ENCODE results near the gene KDM5A. TPM values are rescaled to one million over a fixed set of nuclear protein-coding genes. Genes with fewer than 3 reads are reported as not detected.

The KDM5A gene
- total and polyA plus RNA-seq, 10 of the 15 experiments (the other 5 are each of a cell fraction or from before 2014, with no cell fraction given) = 9.0 to 59.9 (median 27.7) TPM

DNA sequence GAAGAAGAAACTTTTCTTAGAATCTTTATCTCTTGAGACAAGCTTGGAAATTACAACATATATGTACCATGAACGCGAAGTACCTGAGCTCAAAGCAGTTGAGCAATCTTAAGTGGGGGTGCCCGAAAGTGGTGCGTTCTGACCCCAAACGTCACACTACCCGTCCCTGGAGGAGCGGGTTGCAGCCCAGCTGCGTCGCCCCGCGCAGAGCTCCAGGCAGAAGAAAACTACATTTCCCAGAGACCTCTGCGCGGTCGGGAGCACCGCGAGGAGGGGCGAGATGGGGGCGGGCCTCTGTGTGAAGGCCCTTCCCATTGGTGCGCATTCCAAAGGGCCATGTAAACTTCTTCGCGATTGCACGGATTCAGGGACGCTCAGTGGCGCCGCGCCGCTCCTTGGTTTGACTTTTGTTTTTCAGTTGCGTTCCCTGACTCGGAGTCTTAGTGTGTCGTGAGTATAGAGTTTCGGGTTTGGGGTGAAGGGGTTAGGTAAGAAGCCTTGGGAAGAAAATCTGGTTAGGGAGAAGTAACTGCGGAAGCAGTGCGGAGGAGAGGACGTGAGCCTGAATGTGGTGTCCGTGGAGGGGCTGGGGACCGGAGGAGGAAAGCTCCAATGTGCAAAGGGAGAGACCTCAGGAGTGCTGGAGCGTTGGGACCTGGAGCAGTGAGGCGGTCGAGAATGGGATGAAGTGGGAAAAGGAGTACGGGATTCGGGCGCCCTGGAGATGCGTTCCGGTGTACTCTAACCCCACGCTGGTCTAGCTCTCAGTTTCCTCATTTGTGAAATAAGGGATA is 12.3 kb upstream of the KDM5A start, which contains the start of gene CCDC77 (continued):
- peak; percentile 83 for TF ChIP-seq BRCA1 (IDR thresholded peaks at IDR 0.05; ENCODE audit: low read depth, low read length)
- TF ChIP-seq PAX5 (IDR thresholded peaks at IDR 0.05; ENCODE audit: borderline replicate concordance, low read depth, low read length) = peak; percentile 72; the same call in 1 of the 2 replicates
- no peak for TF ChIP-seq FOXM1 (IDR thresholded peaks at IDR 0.05; ENCODE audit: low read depth, low read length)
- 0 out of 2 replicates have a peak, but pooled peaks have one; percentile 70 for TF ChIP-seq WRNIP1 (IDR thresholded peaks at IDR 0.05; ENCODE audit: borderline replicate concordance, low read depth, low read length)
- TF ChIP-seq NFYB (IDR thresholded peaks at IDR 0.05; ENCODE audit: insufficient read depth, low read depth, low read length) = peak; percentile 94
- no peak; the same call in 1 of the 2 replicates for TF ChIP-seq MXI1 (IDR thresholded peaks at IDR 0.05; ENCODE audit: low read depth, low read length)
- TF ChIP-seq, protein P1, sequence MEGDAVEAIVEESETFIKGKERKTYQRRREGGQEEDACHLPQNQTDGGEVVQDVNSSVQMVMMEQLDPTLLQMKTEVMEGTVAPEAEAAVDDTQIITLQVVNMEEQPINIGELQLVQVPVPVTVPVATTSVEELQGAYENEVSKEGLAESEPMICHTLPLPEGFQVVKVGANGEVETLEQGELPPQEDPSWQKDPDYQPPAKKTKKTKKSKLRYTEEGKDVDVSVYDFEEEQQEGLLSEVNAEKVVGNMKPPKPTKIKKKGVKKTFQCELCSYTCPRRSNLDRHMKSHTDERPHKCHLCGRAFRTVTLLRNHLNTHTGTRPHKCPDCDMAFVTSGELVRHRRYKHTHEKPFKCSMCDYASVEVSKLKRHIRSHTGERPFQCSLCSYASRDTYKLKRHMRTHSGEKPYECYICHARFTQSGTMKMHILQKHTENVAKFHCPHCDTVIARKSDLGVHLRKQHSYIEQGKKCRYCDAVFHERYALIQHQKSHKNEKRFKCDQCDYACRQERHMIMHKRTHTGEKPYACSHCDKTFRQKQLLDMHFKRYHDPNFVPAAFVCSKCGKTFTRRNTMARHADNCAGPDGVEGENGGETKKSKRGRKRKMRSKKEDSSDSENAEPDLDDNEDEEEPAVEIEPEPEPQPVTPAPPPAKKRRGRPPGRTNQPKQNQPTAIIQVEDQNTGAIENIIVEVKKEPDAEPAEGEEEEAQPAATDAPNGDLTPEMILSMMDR (IDR thresholded peaks at IDR 0.05 in 2 of 3, conservative IDR thresholded peaks at IDR 0.05 in 1 of 3; ENCODE audit: control insufficient read depth in 2 of 3, extremely low read depth in 1 of 3, insufficient read depth in 1 of 3, low read depth in 3 of 3, low read length in 3 of 3) = peak; percentile 11 to 32 (median 25); a peak in 3 of 6 replicates
- TF ChIP-seq, protein P2, sequence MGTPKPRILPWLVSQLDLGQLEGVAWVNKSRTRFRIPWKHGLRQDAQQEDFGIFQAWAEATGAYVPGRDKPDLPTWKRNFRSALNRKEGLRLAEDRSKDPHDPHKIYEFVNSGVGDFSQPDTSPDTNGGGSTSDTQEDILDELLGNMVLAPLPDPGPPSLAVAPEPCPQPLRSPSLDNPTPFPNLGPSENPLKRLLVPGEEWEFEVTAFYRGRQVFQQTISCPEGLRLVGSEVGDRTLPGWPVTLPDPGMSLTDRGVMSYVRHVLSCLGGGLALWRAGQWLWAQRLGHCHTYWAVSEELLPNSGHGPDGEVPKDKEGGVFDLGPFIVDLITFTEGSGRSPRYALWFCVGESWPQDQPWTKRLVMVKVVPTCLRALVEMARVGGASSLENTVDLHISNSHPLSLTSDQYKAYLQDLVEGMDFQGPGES (IDR thresholded peaks at IDR 0.05) = peak; percentile 87
- TF ChIP-seq IKZF2 (IDR thresholded peaks at IDR 0.05) = peak; percentile 39 to 41
- TF ChIP-seq BHLHE40 (IDR thresholded peaks at IDR 0.05; ENCODE audit: borderline replicate concordance in 1 of 2, low read depth in 2 of 2, low read length in 1 of 2) = peak; percentile 13 to 17; a peak in 2 of 4 replicates
- peak; percentile 77 for TF ChIP-seq NBN (IDR thresholded peaks at IDR 0.05)
- TF ChIP-seq, protein P3, sequence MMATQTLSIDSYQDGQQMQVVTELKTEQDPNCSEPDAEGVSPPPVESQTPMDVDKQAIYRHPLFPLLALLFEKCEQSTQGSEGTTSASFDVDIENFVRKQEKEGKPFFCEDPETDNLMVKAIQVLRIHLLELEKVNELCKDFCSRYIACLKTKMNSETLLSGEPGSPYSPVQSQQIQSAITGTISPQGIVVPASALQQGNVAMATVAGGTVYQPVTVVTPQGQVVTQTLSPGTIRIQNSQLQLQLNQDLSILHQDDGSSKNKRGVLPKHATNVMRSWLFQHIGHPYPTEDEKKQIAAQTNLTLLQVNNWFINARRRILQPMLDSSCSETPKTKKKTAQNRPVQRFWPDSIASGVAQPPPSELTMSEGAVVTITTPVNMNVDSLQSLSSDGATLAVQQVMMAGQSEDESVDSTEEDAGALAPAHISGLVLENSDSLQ (IDR thresholded peaks at IDR 0.05) = peak; percentile 74
- TF ChIP-seq YY1 (IDR thresholded peaks at IDR 0.05; ENCODE audit: low read depth, low read length) = peak; percentile 57; the same call in 1 of the 2 replicates
- TF ChIP-seq, protein P4, sequence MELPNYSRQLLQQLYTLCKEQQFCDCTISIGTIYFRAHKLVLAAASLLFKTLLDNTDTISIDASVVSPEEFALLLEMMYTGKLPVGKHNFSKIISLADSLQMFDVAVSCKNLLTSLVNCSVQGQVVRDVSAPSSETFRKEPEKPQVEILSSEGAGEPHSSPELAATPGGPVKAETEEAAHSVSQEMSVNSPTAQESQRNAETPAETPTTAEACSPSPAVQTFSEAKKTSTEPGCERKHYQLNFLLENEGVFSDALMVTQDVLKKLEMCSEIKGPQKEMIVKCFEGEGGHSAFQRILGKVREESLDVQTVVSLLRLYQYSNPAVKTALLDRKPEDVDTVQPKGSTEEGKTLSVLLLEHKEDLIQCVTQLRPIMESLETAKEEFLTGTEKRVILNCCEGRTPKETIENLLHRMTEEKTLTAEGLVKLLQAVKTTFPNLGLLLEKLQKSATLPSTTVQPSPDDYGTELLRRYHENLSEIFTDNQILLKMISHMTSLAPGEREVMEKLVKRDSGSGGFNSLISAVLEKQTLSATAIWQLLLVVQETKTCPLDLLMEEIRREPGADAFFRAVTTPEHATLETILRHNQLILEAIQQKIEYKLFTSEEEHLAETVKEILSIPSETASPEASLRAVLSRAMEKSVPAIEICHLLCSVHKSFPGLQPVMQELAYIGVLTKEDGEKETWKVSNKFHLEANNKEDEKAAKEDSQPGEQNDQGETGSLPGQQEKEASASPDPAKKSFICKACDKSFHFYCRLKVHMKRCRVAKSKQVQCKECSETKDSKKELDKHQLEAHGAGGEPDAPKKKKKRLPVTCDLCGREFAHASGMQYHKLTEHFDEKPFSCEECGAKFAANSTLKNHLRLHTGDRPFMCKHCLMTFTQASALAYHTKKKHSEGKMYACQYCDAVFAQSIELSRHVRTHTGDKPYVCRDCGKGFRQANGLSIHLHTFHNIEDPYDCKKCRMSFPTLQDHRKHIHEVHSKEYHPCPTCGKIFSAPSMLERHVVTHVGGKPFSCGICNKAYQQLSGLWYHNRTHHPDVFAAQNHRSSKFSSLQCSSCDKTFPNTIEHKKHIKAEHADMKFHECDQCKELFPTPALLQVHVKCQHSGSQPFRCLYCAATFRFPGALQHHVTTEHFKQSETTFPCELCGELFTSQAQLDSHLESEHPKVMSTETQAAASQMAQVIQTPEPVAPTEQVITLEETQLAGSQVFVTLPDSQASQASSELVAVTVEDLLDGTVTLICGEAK (IDR thresholded peaks at IDR 0.05; ENCODE audit: borderline replicate concordance) = peak; percentile 76; the same call in 1 of the 2 replicates
- TF ChIP-seq, protein P5, sequence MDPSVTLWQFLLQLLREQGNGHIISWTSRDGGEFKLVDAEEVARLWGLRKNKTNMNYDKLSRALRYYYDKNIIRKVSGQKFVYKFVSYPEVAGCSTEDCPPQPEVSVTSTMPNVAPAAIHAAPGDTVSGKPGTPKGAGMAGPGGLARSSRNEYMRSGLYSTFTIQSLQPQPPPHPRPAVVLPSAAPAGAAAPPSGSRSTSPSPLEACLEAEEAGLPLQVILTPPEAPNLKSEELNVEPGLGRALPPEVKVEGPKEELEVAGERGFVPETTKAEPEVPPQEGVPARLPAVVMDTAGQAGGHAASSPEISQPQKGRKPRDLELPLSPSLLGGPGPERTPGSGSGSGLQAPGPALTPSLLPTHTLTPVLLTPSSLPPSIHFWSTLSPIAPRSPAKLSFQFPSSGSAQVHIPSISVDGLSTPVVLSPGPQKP (IDR thresholded peaks at IDR 0.05; ENCODE audit: low read depth, low read length) = peak; percentile 55; the same call in 1 of the 2 replicates
- TF ChIP-seq SIX5 (IDR thresholded peaks at IDR 0.05; ENCODE audit: low read depth, low read length, severe bottlenecking) = peak; percentile 91
